Vagina (tissue), 2 donors: ENCODE measurements around the gene MCOLN1.

Source experiments
- POLR2AphosphoS5 ChIP-seq, 2 donors: sonication (generic); formaldehyde crosslinking; IDR thresholded peaks; one replicate each; pipeline ENCODE4 v1.9.0; 2017; ENCODE audit warnings: antibody characterized with exemption in 2 of 2, mild to moderate bottlenecking in 2 of 2, low read depth in 1 of 2; ENCODE audit not compliant: insufficient read depth in 1 of 2
- TF ChIP-seq, protein P1 (sequence below), 3 experiments: fragments of 450-650 bp in 2 of 3; fragments of 200-600 bp in 1 of 3; sonication (generic) in 1 of 3; IDR thresholded peaks; one replicate each; pipeline ENCODE4 v1.5.1; 2017 to 2019; ENCODE audit warnings: antibody characterized with exemption in 3 of 3, mild to moderate bottlenecking in 2 of 3, moderate library complexity in 2 of 3

DNA sequence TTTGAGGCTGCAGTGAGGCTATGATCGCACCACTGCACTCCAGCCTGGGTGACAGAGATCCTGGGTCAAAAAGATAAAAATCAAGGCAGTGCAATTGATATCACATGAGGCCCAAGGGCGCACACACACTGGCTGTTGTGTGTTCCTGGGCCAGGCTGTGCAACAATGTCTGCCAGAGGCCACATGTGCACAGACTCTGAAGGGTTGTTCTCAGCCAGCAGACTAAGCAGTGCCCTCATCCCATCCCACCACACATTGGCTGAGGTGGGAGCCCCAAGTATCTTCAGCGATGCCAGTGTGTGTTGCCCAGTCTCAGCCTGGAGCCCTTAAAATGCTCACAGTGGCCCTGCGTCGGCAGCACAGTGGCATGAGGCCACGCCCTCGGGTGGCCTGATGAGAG lies 46.2 kb upstream of the MCOLN1 start:
- TF ChIP-seq, protein P1, sequence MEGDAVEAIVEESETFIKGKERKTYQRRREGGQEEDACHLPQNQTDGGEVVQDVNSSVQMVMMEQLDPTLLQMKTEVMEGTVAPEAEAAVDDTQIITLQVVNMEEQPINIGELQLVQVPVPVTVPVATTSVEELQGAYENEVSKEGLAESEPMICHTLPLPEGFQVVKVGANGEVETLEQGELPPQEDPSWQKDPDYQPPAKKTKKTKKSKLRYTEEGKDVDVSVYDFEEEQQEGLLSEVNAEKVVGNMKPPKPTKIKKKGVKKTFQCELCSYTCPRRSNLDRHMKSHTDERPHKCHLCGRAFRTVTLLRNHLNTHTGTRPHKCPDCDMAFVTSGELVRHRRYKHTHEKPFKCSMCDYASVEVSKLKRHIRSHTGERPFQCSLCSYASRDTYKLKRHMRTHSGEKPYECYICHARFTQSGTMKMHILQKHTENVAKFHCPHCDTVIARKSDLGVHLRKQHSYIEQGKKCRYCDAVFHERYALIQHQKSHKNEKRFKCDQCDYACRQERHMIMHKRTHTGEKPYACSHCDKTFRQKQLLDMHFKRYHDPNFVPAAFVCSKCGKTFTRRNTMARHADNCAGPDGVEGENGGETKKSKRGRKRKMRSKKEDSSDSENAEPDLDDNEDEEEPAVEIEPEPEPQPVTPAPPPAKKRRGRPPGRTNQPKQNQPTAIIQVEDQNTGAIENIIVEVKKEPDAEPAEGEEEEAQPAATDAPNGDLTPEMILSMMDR (IDR thresholded peaks at IDR 0.05): no peak
- TF ChIP-seq POLR2AphosphoS5 (IDR thresholded peaks at IDR 0.05; ENCODE audit: insufficient read depth in 1 of 2, low read depth in 1 of 2): no peak
